Measurements from ENCODE around the gene ACTRT2.

DNA sequence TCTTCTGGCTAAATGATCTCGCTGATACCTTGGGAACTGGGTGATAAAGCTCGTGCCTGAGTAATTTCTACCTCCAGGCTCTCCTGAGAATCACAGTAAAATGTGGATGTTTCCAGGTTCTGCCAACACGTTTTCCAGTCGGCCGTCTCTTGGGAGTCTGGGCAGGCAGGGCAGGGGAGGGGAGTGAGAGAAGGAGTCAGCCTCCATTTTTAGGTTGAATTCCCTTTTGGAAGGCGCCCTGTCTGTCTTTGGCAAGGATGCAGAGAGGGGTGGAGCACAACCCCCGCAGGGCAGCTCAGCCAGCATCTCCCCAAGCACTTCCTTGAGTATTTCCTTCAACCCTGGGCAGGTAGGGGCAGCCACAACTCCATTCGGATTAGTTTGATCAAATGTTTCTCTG lies 15.5 kb upstream of the ACTRT2 start:
- TF ChIP-seq CTCF (IDR thresholded peaks at IDR 0.05) = no peak
- TF ChIP-seq POLR2A (IDR thresholded peaks at IDR 0.05) = no peak
